SK-N-SH treated with all-trans-retinoic acid at 6 μM for 48 hours (cell line): Measurements from ENCODE around the gene RIMKLA.

Source experiments
- ATAC-seq: fragments of 200-7000 bp; cut with Tn5 transposase; 3 replicates; pipeline ENCODE4 v1.9.1; 2020; ENCODE audit warnings: mild to moderate bottlenecking, moderate library complexity
- ARNTL ChIP-seq: fragments of 450-650 bp; formaldehyde crosslinking; IDR thresholded peaks from 2 replicates; pipeline ENCODE4 v1.5.0; 2020; ENCODE audit warnings: low read depth, mild to moderate bottlenecking, moderate library complexity, borderline replicate concordance
- BACH2 ChIP-seq: fragments of 250-450 bp; sonication (Bioruptor Pico); IDR thresholded peaks from 2 replicates; pipeline ENCODE4 v1.9.0; 2021; ENCODE audit warnings: mild to moderate bottlenecking, borderline replicate concordance
- CREB5 ChIP-seq: fragments of 250-450 bp; sonication (Bioruptor Pico); IDR thresholded peaks from 2 replicates; pipeline ENCODE4 v1.5.1; 2020; ENCODE audit warnings: low read depth, mild to moderate bottlenecking, moderate library complexity
- CSDC2 ChIP-seq: fragments of 250-450 bp; sonication (Bioruptor Pico); IDR thresholded peaks from 2 replicates; pipeline ENCODE4 v1.5.0; 2020; ENCODE audit warnings: mild to moderate bottlenecking, moderate library complexity
- CSRNP3 ChIP-seq: fragments of 250-450 bp; sonication (Bioruptor Pico); IDR thresholded peaks from 2 replicates; pipeline ENCODE4 v1.5.1; 2021; ENCODE audit warnings: mild to moderate bottlenecking, moderate library complexity
- GLIS3 ChIP-seq: fragments of 250-450 bp; sonication (Bioruptor Pico); IDR thresholded peaks from 2 replicates; pipeline ENCODE4 v1.5.0; 2020; ENCODE audit warnings: mild to moderate bottlenecking, moderate library complexity
- OSR1 ChIP-seq: fragments of 250-450 bp; sonication (Bioruptor Pico); IDR thresholded peaks from 2 replicates; pipeline ENCODE4 v1.8.0; 2022; ENCODE audit warnings: moderate library complexity, mild to moderate bottlenecking, inconsistent platforms
- PATZ1 ChIP-seq: fragments of 250-450 bp; sonication (Bioruptor Pico); IDR thresholded peaks from 2 replicates; pipeline ENCODE4 v1.8.0; 2020; ENCODE audit warnings: mild to moderate bottlenecking, moderate library complexity, borderline replicate concordance
- RARB ChIP-seq: fragments of 250-450 bp; sonication (Bioruptor Pico); IDR thresholded peaks from 2 replicates; pipeline ENCODE4 v1.8.0; 2021; ENCODE audit warnings: mild to moderate bottlenecking, moderate library complexity
- SNAI2 ChIP-seq: fragments of 250-450 bp; sonication (Bioruptor Pico); IDR thresholded peaks from 2 replicates; pipeline ENCODE4 v1.5.0; 2020; ENCODE audit warnings: mild to moderate bottlenecking, moderate library complexity
- TCF4 ChIP-seq: fragments of 250-450 bp; sonication (Bioruptor Pico); IDR thresholded peaks from 2 replicates; pipeline ENCODE4 v1.8.0; 2021; ENCODE audit warnings: mild to moderate bottlenecking, moderate library complexity, borderline replicate concordance
- TOX ChIP-seq: fragments of 250-450 bp; sonication (Bioruptor Pico); IDR thresholded peaks from 2 replicates; pipeline ENCODE4 v1.8.0; 2021; ENCODE audit warnings: mild to moderate bottlenecking, moderate library complexity, borderline replicate concordance
- TSHZ2 ChIP-seq: fragments of 250-450 bp; sonication (Bioruptor Pico); IDR thresholded peaks from 2 replicates; pipeline ENCODE4 v1.5.0; 2020; ENCODE audit warnings: mild to moderate bottlenecking, moderate library complexity
- ZFP3 ChIP-seq: fragments of 250-450 bp; sonication (Bioruptor Pico); IDR thresholded peaks from 2 replicates; pipeline ENCODE4 v1.5.0; 2020; ENCODE audit warnings: mild to moderate bottlenecking, moderate library complexity
- ZFP30 ChIP-seq: fragments of 450-650 bp; formaldehyde crosslinking; IDR thresholded peaks from 2 replicates; pipeline ENCODE4 v1.5.0; 2022; ENCODE audit warnings: mild to moderate bottlenecking, moderate library complexity
- ZNF565 ChIP-seq: fragments of 450-650 bp; formaldehyde crosslinking; conservative IDR thresholded peaks from 2 replicates; pipeline ENCODE4 v1.5.0; 2020; ENCODE audit warnings: low read depth, mild to moderate bottlenecking, moderate library complexity
- ZNF70 ChIP-seq: fragments of 450-650 bp; formaldehyde crosslinking; IDR thresholded peaks from 2 replicates; pipeline ENCODE4 v1.5.0; 2020; ENCODE audit warnings: mild to moderate bottlenecking, moderate library complexity
- TF ChIP-seq, protein P1 (sequence below): fragments of 250-450 bp; sonication (Bioruptor Pico); IDR thresholded peaks from 2 replicates; pipeline ENCODE4 v1.8.0; 2021; ENCODE audit warnings: low read depth, mild to moderate bottlenecking, moderate library complexity, borderline replicate concordance

RIMKLA gene

GRCh38 chr1:42372796-42373195 is 7.8 kb upstream of the RIMKLA start:
- TF ChIP-seq CSRNP3 (CRISPR knock-in tag) (no peak), ZNF565 (CRISPR knock-in tag) (no peak)
- ATAC-seq: no peak

- peak; percentile 78 for ATAC-seq
- TF ChIP-seq SNAI2 (CRISPR knock-in tag): 0 out of 2 replicates have a peak, but pooled peaks have one; percentile 41
- no peak for TF ChIP-seq RARB (CRISPR knock-in tag)
These were observed 602 bp upstream of the RIMKLA start for GRCh38 chr1:42379794-42380585.

DNA sequence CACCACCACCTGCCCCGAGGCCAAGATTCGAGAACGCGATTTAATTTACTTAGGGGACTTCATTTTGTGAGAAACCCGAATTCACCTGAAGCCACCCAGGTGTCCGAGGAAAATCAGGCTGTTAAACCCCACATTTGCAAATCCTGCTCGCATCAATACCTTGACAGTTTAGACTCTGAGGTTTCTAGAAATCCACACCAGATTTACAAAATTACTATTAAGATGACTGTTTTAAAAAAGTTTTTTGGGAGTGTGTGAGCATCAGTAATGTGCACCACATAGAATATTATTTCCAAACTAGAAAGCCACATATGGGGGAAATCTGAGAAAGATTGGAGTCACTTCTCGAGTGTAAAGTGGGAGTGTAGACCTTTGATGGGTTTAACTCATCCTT is 685 bp downstream of the RIMKLA start:
- ATAC-seq: no peak
- TF ChIP-seq ZFP3 (CRISPR knock-in tag) (no peak), TOX (CRISPR knock-in tag) (no peak), GLIS3 (CRISPR knock-in tag) (no peak), TSHZ2 (CRISPR knock-in tag) (no peak), OSR1 (no peak), CSDC2 (CRISPR knock-in tag) (no peak), TCF4 (CRISPR knock-in tag) (no peak)
- TF ChIP-seq, all 23 proteins: peak for 0

DNA sequence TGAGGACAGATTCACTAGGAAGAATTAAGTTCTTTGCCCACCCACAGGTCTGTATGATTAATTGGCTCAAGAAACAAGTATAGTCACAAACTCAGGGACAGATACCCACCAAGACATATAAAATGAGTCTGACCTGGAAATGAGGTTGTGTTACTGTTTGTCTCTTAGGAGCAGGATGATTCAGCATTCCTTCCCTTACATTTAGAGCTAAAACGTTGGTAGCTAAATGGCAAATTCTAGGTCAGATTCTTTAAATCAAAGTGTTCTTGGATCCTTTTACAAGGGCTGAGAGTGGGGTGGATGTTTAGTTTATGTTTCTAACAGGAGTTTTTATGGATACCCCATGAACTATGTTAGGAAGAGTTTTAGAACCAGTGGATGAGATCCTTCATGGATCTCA is 4.7 kb downstream of the RIMKLA start:
- ATAC-seq: no peak

More for the DNA sequence above, 4.7 kb downstream of the RIMKLA start:
- TF ChIP-seq OSR1 (no peak), ZFP3 (CRISPR knock-in tag) (no peak), ZFP30 (CRISPR knock-in tag) (no peak), ZNF70 (no peak), PATZ1 (no peak), TOX (CRISPR knock-in tag) (no peak), SNAI2 (CRISPR knock-in tag) (no peak), BACH2 (CRISPR knock-in tag) (no peak), CSRNP3 (CRISPR knock-in tag) (no peak), ZNF565 (CRISPR knock-in tag) (no peak), CREB5 (CRISPR knock-in tag) (no peak), ARNTL (CRISPR knock-in tag) (no peak)
- TF ChIP-seq, protein P1, sequence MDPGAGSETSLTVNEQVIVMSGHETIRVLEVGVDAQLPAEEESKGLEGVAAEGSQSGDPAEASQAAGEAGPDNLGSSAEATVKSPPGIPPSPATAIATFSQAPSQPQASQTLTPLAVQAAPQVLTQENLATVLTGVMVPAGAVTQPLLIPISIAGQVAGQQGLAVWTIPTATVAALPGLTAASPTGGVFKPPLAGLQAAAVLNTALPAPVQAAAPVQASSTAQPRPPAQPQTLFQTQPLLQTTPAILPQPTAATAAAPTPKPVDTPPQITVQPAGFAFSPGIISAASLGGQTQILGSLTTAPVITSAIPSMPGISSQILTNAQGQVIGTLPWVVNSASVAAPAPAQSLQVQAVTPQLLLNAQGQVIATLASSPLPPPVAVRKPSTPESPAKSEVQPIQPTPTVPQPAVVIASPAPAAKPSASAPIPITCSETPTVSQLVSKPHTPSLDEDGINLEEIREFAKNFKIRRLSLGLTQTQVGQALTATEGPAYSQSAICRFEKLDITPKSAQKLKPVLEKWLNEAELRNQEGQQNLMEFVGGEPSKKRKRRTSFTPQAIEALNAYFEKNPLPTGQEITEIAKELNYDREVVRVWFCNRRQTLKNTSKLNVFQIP (CRISPR knock-in tag): no peak
